Measurements from ENCODE around the gene ACSS1.

ACSS1 gene

DNA sequence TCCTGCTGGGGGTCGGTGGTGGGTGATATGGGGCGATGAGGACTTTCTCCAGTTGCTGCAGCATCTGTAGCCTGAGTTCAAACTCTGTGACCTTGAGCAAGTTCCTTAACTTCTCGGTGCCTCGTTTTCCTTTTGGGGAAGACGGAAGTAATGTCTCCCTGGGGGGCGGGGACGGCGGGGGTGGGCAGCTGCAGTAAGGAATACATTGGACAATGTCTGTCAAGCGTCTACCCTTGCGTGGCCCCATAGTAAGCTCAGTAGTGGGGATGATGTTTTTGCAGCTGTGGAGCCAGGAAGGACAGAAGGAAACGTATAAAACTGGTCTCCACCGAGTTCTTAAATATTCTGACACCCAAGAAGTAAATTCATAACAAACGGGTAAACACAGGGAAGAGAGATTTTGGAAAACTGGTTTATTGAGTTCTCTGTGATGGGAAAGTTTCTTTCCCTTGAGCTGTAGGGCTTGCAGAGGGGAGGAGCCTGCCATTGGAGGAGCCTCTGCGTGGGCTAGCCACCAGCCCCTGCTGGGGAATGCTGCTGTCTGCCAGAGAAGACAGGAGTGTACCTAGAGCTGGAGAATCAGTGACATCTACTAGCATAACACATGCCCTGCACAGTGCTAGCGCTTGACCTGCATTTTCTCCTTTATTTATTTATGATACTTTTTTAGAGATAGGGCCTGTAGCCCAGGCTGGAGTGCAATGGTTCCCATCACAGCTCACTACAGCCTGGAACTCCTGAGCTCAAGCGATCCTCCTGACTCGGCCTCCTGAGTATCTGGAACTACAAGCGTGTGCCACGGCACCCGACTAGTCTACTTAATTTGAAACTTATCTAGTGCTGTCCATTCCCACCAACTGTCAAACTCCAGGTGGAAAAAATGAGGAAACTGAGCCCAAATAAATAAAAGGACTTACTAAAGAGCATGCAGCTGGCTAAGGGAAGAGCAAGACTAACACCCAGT, 1.2 kb upstream of the ACSS1 start:
- no peak for DNase-seq

- DNase-seq = no peak
Observed at GRCh38 chr20:25057234-25058050, 497 bp downstream of the ACSS1 start.

DNA sequence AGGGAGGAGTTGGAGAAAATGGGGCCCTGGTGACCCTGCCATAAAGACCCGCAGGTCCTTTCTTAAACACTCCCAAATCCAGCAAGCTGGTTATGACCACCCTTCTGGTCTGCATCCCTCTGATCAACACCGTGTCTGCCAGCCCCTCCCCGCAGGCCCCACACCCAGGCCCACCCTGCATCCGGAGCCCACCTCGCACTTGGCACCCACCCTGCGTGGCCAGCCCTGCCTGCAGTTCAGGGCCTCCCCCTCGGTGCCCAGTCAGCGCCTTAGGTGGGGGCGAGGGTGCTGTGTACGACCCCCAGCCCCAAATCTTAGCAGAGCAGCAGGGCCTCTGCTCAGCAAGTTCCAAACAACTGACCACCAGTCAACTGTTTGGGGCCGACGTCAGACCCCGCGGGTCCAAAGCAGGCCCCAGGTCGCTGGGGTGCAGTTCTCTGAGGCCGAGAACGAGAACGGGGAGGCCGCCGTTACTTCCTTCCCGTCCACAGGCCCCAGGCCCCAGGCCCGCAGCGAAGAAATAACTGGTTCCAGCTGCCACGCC, 1.2 kb downstream of the ACSS1 start:
- no peak for DNase-seq

DNA sequence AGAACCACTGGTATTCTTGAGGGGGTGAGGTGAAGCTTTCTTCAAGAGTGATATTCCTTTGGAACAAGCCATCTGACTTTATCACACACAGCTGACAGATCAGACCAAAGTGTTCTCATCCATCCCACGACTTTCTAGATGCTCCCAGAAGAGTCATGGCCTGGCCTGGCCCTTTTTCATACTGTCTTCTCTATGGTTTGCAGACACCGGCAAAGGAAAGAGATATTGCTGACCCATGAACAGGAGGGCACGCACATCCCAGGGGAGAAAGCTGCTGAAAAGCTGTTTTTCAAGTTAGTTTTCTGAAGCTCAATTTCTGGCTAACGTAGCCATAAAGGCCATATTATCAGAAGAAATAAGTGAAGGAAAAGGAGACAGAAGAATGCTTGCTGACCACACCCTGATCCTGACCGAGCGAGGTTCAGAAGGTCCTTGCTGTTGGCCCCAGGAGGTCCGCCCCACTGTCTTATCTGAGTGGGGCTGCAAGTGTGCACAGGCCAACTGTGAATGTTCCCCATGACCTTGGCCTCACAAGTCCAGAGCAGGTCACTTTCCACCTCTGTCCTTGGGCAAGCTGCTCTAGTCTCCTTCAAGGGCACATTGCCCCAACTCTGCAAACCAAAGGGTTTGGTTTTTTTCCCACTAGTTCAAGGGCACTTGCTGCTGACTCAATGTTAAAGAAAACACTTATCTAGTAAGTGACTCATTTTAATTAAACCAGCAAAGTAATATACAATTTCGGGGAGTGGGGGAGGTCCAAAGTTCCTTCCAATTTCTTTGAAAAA, 2.0 kb downstream of the ACSS1 start:
- no peak for DNase-seq

DNA sequence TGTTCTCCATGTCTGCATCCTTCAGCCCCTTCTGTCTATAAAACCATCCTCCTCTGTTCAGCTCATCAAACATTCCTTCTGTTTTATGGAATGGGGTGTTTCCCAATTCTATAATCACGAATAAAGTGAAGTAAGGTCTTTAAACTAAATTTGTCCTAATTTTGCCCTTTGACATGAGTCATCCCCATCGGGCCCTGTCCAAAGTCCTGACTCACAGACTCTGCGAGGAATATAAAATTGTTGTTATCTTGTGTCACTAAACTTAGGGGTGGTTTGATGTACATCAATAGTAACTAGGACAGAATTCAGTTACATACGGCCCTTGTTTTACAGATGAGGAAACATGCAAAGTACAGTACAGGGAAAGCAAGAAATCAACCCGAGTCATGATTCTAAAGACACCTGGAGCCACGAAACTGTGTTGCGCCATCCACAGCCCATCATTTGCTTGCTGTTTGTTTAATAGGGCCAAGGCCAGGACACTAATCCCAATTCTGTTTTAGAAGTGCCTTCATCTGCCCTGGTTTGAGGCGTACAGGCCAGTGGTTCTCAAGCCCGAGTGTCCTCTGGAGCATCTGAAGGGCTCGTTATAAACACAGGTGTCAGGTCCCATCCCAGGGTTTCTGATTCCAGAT, 2.8 kb downstream of the ACSS1 start:
- DNase-seq = no peak

DNA sequence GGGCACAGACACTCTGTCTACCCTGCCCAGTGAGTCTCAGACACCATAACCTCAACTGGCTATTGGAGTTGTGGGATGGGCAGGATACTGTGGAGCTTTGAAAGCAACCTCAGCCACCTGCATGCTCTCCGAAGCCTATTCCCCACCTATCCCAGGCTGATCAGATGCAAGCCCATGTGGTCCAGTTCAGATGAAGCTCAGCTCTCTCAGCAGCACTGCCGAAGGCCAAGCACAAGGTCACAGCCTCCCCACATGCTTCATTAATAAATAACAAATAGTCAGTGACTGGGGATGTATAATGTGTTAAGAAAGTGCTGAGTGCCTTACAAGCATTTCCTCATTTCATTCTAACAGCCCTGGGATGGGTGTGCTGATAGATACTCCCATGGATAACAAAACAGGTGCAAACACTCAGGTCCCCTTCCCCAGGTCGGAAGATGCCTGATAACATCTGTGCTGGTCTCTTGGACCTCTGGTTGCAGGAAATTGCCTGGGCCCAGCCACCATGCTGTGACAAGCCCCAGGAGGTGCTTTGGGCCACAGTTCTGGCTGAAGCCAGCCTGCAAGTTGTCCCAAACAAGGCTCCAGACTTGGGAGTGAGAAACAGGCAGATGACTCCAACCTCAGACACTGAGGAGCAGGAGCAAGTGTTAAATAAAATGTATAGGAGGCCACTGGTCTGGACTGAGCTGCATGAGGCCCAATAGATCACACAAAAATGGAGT, 3.7 kb downstream of the ACSS1 start:
- DNase-seq = no peak

DNA sequence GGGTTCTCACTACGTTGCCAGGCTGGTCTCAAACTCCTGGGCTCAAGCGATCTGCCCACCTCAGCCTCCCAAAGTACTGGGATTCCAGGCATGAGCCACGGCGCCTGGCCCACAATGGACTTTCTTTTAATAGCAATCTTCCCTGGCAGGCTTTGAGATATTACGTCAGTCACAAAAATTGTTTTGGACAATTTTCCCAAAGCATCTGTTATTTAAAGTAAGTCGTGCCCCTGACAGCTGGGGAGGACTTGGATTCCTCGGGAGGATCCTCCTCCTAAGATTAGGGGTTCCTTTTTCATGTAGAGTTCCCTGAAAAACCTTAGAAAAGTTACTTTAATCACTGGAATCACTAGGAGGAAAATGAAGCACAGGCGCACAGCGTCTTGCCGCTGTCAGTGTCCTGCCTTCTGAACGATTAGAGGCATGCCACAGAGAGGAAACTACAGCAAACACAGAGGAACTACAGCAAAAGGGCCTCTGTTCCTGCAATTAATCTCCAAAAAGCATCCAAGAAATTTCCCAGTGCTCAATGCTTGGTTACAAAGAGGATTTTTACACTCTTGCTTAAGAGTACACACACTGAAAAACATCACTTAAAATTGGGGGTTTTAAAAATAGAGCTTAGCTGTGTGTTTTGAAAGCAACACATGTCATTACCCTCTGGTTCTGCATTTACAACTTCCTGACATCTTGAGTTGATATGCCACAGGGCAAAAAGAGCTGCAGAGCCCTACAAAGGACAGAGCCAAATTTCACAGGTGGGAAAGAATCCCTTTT, 4.5 kb downstream of the ACSS1 start:
- DNase-seq = no peak

GRCh38 chr20:25052255-25053194, 5.4 kb downstream of the ACSS1 start:
- no peak for DNase-seq

DNA sequence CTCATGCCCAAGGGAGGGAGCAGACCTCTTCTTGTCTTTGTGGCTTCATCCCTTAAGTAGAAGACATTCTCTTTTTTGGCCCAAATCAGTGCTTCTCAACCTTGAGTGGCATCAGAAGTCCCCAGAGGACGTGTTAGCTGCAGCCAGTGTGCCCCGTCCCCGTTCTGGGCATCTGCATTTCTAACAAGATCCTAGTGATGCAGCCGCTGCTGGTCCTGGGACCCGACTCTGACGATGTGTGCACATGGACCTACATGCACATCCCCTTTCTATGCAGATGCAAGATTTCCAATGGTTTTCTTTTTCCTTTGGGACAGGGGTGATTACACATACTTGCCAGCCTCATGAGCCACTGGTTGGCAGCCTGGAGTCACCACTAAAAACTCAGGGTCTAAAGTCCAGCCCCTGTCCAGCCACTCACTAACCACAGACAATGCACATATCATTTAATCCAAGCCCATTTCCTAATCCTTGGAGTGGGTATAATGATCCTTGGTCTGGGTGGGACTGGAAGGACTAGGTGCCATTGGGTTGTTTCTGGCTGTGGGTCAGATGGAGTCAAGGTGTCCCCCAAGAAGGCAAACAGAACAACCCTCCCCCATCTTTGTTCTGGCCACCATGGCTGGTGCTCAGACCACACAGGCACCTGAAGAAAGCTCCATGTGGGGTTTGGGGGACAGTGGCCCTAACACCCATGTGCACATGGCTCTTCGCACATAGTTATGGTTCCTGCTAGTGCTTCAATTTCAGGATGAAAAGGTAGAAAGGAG, 6.4 kb downstream of the ACSS1 start:
- DNase-seq = no peak

DNA sequence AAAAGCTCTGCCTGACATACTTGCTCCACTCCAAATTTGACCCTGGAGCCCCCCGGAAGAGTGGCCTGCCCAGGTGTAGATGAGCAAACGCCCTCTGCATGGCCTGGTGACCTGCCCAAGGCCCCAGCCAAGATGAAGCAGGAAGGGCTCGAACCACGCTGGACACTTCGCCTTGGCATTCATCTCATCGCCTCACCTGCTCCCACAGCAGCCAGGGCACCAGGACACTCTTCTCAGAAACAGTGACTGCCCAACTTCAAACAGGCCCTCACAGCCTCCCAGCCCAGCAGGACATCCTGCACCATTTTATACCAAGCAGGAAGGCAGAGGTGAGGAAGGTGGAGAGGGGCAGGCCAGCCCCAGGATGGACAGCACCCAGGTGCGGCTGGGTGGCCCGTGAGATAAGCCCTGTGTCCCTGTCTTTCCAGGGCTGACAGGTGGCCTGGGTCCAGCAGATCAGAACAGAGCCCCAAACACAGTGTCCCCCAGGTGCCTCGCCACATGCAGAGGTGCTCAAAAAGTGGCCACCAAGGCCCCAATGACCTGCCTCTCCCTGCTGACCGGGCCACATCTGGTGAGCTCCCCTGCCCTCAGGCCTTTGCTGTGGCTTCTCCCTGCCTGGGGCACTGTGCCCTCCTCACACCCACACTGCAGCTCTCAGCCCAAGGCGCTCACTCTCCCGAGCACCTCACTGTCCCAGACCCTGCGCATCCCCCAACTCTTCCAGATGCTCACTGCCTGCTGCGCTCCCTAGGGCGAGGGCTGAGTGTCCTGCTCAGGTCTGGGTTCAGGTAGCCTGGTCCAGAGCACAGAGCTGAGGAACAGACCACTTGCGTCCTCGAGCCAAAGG, 7.2 kb downstream of the ACSS1 start:
- DNase-seq = no peak

DNA sequence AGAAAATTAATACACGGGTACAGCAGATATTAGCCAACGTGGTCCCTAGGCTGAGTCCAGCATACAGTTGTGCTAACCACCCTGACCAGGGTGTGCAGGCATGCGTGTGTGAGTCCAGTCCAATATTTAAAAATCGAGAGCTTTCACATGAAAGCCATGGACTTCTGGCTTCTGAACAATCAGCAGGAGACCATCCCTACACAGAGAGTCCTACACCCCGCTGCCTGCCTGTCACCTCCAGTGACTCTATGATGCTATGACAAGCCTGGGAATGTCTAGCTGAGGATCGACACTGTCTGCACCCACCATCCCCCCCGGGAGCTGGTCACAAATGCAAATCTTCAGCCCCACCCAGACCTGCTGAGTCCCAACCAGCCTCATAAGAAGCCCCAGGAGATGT, 7.9 kb downstream of the ACSS1 start:
- DNase-seq = no peak

GRCh38 chr20:25049261-25050060, 8.5 kb downstream of the ACSS1 start:
- no peak for DNase-seq

DNA sequence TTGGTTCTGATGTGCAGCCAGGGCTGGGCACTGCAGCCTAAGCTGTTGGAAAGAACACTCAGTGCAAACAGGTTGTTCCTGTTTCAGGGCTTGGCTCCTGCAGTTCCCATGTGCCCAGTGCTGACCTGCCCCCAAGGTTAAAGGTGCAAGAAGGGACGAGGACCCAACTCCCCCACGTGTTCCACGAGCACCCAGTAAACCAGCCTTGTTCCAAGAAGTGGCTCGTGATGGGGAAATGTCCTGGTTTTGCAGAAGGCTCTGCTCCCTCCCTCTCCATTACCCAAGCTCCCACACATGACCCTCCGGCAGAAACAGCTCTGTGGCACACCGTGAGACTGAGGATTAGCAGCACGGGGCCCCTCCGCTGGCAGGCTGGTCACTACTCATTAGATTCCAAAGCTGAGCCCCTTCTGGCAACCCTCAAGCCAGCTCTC, 9.4 kb downstream of the ACSS1 start:
- DNase-seq = no peak

DNA sequence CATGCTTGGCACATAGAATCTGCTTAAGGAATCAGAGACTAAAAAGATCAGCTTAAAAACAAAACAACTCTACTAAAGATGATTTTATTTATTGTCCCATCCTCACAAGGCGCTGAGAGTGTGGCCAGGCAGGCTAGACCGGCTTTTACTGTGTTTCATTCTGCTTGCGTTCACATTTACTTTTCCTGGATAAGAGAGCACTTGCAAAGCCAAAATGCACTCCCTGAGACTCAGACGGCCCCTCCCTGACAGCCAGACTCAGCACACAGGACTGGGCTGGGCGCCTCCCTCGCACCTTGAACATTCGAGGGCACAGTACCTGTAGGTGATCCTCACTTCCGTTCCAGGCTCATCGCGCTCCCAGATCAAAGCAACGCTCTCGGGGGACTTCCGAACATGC, 10.2 kb downstream of the ACSS1 start:
- no peak for DNase-seq

- no peak for DNase-seq
Observed at GRCh38 chr20:25046736-25047666, 10.9 kb downstream of the ACSS1 start.

- DNase-seq = no peak
Observed at GRCh38 chr20:25046181-25046641, 11.7 kb downstream of the ACSS1 start.

Measured in SIG-M5 (cell line).